HG03520 (cell line): ENCODE measurements around the gene TSPAN11.

ENCODE experiments used
- ATAC-seq: cut with Tn5 transposase; IDR thresholded peaks from one replicate; pipeline ENCODE4 v1.9.1; 2021; ENCODE audit warnings: mild to moderate bottlenecking, moderate library complexity; ENCODE audit not compliant: unreplicated experiment

The TSPAN11 gene

DNA sequence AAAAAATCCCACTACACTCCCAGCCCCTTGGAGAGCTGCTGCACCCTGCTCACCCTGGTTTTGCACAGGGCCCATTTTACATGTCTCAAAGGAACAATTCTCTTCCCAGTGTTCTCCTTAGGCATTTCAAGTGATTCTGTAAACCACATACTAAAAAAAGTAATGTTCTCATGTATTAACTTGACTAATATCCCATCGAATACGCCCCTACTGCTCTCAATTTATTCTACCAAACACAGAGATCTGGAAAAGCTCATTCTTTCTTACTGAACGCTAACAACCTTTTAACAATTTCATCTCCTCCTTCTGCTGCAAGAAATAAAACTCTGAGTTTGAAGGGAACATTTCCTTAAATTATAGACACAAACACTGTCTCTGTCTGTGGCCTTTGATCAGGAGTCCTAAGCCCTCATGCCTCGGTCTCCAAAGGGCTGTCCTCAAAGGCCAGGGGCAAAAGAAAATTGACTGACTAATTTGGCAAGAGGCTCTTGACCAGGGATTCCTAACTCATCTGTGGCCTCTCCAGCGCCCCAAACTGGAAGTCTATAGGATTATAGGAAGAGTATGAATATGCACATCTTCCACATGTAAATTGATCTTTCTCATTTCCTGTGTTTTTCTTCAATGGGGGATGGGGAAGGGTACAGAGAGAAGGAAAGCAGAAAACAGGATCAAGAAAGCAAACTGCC is 17.1 kb upstream of the TSPAN11 start:
- no peak for ATAC-seq

DNA sequence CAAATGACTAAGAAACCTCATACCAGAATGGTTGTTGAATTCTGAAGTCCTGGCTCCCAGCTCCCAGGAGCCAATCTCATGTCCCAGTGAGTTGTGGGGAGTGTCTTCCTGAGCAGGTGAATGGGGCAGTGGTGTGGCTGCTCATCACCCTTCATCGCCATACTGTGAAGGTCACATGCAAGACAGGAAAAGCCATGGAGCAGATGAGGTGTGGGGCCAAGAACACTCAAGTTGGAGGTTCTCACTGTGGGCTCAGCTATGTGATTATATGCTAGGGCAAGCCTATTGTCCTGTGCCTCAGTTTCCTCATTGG is 16.6 kb upstream of the TSPAN11 start:
- no peak for ATAC-seq

DNA sequence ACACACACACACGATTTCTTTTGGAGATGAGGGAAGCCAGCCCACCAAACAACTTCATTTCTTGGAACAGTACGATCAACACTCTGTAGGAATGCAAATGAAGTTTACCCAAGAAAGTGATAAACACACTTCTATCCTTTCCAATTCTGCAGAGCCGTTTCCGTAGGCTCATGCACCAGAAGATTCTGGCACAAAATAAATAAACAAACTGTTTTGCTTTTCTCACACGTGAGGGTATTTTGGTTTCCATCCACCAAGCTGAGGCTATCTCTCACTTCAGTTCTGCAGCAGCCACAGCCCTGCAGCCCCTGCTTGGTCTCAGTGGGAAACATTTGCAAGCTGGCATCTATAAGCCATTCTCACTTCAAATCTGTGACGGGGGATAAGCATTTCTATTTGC is 15.3 kb upstream of the TSPAN11 start:
- no peak for ATAC-seq

DNA sequence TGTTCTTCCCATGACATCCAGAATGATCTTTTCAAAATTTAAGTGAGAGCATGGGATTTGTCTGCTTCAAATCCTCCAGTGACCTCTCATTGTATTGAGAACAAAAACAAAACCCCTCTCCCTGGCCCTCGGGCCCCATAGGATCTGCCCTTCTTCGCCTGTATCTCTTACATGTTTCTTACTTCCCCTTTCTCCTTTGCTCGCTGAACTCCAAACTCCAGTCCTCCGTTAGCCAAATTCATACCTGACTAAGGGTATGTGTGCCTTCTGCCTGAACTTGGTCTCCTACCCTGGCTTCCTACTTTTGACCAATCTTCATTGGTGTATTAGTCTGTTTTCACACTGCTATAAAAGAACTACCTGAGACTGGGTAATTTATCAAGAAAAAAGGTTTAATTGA is 13.2 kb upstream of the TSPAN11 start:
- ATAC-seq, result no peak

DNA sequence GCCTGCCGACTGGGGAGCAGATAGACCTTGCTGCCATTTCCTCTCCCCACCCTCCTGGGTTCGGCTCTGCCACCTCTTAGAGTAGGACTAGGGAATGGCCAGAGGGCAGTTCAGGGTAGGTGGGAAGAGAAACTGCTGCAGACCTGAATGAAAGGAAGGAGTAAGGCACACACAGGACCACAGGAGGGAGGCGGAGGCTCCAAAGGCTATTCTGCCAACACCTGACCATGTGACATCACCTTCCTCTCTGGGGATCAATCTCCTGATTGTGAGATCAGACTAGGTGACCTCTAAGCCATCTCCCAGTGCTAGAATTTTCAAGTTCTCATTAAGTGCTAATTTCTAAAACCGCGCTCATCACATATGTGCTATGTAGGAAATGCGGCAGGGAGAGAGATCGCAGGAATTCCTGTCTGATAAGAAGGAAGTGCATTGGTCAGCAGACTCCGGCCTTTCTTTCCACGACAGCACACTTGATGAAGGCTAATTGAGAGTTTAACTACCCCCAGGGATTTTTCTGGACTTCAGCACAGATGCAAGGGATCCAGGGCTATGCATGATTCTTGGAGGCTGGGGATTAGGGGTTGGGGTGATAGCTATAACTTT is 11.5 kb upstream of the TSPAN11 start:
- ATAC-seq, result no peak

DNA sequence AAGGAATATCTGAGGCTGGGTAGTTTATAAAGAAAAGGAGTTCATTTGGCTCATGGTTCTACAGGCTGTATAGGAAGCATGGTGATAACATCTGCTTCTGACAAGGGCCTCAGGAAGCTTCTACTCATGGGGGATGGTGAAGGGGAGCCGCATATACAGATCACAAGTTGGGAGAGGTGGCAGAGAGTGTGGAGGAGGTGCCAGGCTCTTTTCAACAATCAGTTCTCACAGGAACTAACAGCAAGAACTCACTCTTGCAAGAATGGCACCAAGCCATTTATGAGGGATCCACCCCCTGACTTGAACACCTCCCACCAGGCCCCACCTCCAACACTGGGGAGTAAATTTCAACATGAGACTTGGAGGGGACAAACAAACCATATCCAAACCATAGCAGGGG is 3.5 kb upstream of the TSPAN11 start:
- no peak for ATAC-seq

DNA sequence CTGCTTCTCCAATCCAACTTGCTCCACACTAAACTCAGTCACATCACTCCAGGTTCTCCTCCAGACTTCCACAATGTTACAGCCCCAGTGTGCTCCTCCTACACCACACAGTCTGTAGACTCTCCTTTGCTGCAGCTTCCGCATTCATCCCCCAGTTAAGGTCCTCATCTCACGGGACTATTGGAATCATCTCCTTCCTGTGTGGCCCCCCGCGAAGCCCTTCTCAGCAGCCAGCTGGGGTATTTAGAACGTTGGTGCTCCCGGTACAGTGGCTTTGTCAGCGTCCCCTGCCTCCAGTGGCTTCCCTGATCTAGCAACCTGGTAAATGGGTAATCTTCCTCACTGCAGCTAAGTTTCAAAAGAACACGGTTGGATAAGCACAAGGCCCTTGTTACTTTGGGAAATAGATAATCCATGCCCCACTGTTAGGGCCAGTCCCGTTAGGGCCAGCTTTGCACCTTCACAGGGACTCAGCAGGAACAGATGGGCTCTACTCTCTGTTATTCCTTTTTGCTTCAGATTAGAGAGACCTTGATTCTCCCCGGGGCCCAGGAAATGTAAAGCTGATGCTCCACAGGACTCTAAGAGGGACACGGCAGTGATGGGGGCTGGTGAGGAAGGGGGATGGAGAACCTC is 823 bp upstream of the TSPAN11 start:
- no peak for ATAC-seq

DNA sequence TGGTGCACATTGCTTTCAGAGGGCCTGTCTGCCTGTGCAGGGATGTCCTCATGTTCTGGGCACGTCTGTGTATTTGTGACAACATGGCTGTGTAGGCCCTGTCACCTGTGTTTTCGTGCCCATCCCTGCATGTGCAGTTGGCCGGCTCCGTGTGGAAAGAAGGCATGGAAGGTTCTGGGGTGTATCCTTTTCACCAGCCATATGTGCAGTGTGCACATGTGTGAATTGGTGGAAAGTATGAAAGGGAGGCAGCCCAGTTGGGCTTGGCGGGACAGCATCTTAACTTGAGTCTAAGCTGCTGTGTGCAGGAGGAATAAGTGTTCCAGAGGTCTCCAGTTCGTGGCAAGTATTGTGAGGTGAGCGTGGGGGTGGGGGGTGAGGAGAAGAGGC is 669 bp downstream of the TSPAN11 start:
- no peak for ATAC-seq

DNA sequence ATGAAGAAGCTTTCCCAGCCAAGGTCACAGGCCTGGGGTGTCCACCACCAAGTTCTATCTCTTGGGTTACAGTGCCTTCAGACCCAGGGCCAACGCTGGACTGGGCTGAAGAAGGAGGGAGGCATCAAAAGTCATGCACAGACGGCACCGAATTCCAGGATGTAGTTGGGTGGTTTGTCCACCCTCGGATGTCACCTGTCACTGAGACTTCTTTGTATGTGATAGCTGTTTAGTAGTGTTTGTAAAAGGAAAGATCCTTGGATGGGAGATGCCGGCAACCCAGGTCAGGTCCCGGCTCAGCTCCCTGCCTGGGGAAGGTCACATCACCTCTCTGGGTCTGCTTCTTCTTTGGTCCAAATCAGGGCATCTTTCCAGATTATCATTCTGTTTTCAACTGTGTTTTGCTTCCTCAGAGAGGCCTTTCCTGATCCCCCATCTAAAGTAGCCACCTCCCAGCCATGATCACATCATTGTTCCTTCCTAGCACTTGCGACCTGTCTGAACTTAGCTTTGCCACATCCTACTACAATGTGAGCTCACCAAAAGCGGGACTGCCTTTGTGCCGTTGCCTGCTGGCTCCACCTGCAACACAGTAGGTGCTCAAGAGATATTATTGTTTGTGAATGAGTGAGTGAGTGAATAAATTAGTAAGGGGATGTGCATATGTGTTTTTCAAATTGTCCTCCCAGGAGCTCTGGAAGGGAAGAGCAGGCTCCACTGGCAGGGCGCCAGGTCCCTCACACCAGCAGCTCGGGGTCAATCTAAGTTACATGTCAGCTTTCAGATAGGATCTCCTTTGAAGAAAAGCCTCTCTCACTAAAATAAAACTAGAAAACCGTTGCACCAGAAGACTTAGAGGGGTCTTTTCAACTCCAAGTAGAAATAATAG is 2.1 kb downstream of the TSPAN11 start:
- no peak for ATAC-seq

DNA sequence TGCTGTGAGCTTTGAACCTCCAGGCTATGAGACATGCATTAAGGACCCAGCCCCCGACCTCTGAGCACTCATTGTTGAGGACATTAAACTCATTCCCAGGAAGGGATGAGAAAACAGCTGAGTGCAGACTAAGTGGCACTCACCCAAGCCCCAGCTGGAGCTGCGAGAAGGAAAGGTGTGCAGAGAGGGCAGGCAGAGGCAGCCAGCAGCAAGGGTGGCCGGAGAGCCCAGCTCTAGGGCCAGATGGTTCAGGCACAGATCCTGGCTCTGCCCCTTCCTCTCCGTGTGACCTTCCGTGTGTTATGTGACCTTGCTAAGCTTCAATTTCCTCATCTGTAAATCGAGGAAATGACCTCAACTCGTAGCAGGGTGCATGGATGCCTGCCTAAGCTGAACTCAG is 3.7 kb downstream of the TSPAN11 start:
- no peak for ATAC-seq

DNA sequence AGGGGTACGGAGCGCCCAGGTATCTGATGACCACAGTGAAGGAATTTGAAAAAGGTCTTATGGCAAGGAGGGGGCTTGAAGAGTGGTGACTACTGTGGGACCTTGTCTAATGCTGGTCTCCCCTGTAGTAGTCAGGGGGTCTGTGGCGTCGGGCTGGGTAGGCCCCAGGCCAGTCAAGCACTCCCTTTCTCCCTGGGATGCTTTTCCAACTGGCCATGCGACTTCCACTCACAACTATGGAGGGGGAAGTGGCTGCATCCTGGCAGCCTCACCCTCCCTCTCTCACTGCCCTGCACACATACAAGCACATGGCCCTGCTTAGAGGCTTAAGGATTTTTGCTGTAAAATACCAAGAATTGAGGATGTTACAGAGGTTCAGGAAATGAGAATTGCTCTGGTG is 4.1 kb downstream of the TSPAN11 start:
- no peak for ATAC-seq

DNA sequence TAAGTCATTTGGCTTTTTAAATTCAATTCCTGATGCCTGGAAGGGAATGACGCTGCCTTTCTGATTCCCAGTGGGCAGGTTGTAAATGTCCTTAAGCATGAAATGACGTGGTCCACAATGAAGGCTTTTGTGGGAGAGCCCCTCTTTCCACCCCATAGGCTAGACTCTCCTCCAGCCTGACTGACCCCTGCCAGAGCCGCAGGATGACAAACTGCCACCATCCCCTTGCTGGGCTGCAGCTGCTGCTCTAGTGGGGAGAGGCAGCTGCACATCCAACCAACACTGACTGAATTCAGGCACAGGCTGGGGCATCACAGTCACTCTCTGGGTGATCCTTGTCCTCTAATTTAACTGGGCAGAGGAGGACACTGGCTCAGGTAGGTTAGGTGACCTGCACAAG is 6.3 kb downstream of the TSPAN11 start:
- no peak for ATAC-seq

DNA sequence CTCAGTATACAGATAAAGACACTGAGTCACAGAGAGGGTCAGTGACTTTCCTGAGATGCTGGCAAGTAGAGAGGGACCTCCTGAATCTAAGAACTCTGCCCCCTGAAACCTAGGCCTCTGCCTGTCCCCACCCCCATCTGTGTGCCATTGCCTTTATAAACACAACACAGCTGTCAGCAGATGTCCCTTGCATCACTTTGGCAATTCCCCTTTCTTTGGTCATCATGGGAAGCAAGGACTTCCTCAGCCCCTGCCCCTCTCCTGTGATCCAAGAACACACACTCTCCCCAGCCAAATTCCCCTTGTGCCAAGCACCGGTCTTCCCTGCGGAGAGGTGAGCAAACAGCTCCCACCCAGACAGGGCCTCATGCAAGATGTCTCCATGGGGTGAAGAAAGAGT is 8.3 kb downstream of the TSPAN11 start:
- ATAC-seq, result no peak

DNA sequence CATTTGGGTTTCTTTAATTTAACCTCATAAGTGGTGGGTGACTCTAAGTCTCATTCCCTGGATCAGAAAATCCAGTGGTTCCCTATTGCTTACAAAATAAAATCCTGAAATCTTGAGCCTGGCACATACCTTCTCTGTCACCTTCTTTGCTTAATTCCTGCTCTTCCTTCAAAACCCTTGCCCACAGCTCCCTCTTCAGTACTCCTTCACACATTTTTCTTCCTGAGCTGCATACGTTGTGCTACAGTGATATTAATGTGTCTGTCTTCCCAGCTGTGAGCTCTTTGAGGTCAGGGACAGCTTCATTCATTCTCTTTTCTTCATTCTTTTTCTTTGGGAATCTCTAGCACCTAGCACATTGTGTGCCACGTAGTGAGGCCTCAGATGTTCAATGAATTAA is 9.5 kb downstream of the TSPAN11 start:
- ATAC-seq, result no peak

DNA sequence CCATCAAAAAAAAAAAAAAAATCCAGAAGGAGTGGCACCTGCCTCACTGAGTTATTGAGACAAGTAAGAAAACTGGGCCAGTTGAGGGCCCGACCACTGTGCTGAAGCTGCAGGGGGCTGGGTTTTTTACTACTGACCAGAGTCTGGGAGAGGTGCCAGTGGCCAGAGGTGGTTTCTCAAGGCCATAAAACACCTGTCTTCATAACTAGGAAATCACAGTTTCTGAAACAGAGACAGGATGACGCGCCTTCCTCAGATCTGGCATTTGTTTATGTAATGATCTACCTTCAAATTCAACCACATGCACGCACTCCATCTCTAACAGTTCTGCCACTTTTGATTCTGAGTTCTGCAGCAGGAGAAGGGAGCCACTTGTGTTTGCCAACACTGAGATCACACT is 12.7 kb downstream of the TSPAN11 start:
- no peak for ATAC-seq

DNA sequence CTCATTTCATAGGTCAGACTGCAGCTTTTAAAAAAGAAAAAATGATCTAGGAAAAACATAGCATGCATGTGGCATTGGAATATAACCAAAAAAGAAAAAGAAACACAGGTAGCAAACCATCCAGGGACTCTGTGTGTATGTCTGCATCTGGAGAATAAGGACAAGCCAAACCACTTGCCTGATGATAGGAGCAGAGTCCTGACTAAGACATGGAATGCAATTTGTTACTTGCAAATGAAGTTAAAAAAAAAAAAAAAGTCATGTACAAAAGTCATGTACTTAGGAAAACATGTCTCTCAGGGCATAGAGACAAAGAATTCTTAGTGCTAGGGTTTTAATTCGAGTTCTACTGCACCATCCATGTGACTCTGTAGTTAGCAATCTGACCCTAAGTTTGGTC is 15.9 kb downstream of the TSPAN11 start:
- ATAC-seq, result no peak

DNA sequence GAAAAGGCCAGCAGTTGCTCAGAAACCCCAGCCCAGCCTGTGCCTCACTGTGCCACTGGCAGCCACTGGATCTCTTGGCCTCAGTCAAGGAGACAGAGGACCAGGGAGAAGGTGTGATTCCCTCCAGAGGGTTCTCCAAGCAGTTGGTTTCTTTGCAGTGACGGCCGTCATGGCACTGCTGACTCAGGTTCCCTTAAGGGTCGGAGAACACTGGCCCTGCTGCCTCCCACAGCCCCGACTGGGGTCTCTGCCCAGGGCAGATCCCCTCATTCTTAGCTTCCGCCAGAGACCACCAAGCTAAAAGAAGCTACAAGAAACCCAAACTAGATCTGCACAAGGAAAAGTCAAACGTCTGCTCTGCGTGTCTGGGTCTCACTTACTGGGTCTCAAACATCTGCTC is 16.4 kb downstream of the TSPAN11 start:
- ATAC-seq, result no peak

DNA sequence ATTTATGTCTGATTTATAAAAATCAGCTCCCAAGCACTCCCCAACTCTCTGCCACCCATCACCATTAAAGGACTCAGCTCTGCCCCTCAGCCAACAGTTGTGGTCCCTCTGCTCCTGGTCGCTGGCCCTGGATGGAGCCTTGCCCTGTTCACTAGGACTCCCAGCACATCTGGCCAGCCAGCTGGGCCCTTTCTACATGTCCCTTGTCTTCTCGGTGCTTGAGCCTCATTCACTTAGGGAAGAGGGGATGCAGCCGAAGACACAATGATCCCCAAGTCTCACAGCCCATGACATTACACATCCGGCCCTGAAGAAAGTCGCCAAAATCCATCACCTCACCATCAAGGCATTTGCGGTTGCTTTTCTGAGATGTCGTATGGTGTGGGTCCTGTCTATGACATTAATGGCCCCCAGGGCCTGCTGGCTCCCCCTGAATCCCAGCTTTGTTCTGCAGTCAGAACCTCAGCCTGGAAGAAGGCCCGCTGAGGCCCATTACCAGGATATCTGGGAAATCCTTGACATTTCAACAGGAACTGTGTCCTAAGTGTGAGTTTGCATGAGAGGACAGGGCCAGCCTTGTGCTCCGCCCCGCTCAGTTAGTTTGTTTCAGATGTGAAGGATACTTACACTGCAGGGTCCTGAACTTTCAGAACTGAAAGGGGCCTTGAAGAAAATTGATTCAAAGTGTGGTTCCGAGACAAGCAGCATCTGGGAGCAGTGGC is 19.1 kb downstream of the TSPAN11 start:
- ATAC-seq, result no peak

DNA sequence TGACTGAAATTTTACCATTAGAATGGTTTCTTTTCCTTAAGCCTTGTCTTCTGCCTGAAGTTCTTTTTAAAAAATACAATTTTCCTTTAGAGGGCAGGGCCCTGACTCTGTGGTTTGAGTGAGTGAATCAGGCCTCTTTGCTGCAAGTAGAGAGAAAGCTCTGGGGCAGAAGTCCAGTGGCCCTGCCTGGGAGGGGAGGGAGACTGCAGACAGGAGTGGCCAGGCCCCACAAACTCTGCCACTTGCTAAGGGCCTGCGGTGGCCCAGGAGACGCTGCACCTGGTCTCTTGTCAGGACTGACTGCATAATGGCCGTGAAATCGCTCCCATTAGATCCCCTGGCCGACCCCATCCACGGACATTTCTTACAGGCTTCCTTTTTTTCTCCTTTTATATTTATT is 25.5 kb downstream of the TSPAN11 start:
- ATAC-seq, result no peak

DNA sequence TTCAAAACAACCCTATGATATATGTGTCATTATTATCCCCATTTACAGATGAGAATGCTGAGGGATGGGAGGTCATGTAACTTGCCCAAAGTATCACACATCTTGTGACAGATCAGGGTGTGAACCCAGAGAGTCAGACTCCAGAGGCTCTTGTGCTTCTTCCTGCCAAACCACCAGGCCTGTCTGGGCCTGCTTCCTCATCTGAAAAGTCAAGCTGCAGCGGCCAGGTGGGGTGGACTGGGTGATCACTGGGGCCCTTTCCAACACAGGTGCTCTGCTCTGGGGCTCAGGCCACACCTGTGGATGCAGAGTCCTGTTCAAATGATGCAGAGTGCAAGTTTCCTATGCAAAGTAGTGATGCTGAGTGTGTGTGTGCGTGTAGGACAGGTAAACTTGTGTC is 26.7 kb downstream of the TSPAN11 start:
- no peak for ATAC-seq
